C4-2B (cell line): Measurements from ENCODE around the gene OSBPL5.

ENCODE experiments used
- H3K27ac ChIP-seq: fragments of 450-650 bp; 2 replicates; pipeline ENCODE4 v1.5.1; 2017
- ZFX ChIP-seq: fragments of 450-650 bp; IDR thresholded peaks from 2 replicates; pipeline ENCODE4 v1.6.1; 2017
- TF ChIP-seq, protein P1 (sequence below): fragments of 450-650 bp; conservative IDR thresholded peaks from 2 replicates; pipeline ENCODE4 v1.5.1; 2017; ENCODE audit warnings: mild to moderate bottlenecking

The OSBPL5 gene

DNA sequence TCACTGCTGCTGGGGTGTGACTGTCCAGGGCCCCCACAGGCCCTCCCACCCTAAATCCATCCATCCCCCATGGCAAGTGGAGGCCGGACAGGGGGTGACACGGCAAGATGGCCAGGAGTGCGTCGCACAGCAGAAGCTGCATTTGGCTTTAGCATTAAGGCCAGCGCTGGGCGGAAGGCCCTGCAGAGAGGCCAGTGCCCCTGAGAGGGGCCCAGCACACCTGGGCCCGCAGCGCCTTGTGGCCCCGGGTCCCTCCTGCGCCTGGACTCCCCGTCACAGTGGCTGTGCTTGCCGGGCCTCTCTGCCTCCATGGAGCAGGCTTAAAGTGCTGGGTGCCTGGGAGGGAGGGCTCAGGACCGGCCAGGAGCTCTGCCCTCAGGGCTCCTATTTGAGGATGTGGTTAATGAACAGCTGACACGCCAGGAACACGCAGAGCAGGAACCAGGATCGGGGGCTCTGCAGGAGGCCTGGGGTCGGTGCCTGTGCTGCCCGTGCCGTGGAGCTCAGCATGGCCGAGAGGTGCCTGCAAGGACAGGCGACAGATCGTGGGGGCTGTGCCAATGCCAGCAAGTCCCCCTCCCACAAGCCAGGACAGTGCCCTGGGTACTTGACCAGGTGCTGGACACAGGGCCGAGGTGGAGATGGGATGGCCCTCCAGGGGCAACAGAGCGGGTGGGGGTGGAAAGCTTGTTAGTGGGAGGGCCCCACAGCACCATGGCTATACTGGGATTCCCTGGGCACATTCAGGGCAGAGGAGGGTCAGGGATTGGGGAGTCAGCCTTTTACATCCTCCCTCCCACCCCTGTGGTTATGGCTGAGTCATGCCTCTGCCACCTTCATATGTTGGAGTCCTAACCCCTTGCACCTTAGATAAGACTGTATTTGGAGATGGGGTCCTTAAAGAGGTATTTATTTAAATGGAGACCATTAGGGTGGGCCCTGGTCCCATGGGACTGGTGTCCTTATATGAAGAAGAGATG, 77.0 kb downstream of the OSBPL5 start:
- no peak overlapping the region for H3K27ac ChIP-seq
- TF ChIP-seq, protein P1, sequence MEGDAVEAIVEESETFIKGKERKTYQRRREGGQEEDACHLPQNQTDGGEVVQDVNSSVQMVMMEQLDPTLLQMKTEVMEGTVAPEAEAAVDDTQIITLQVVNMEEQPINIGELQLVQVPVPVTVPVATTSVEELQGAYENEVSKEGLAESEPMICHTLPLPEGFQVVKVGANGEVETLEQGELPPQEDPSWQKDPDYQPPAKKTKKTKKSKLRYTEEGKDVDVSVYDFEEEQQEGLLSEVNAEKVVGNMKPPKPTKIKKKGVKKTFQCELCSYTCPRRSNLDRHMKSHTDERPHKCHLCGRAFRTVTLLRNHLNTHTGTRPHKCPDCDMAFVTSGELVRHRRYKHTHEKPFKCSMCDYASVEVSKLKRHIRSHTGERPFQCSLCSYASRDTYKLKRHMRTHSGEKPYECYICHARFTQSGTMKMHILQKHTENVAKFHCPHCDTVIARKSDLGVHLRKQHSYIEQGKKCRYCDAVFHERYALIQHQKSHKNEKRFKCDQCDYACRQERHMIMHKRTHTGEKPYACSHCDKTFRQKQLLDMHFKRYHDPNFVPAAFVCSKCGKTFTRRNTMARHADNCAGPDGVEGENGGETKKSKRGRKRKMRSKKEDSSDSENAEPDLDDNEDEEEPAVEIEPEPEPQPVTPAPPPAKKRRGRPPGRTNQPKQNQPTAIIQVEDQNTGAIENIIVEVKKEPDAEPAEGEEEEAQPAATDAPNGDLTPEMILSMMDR, result no peak
- no peak for TF ChIP-seq ZFX

DNA sequence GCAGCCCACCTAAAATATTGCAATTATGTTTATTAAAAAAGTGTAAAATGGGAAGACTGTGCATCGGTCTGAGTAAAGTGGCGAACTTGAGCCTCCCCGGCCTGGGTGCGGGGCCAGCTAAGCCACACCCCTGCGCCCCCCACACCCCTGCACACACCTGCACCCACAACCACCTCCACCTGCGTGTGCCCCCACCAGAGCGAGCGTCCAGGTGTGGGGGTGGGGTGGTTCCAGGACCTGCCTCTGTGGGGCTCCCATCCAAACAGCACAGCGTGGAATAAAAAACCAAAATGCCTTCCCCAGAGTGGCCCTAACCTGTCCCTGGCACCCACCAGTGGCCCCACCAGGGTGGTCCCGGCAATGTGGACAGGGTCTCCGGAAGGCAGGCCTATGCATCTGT, 77.7 kb downstream of the OSBPL5 start:
- no peak overlapping the region for H3K27ac ChIP-seq
- TF ChIP-seq, protein P1, result no peak
- no peak for TF ChIP-seq ZFX

DNA sequence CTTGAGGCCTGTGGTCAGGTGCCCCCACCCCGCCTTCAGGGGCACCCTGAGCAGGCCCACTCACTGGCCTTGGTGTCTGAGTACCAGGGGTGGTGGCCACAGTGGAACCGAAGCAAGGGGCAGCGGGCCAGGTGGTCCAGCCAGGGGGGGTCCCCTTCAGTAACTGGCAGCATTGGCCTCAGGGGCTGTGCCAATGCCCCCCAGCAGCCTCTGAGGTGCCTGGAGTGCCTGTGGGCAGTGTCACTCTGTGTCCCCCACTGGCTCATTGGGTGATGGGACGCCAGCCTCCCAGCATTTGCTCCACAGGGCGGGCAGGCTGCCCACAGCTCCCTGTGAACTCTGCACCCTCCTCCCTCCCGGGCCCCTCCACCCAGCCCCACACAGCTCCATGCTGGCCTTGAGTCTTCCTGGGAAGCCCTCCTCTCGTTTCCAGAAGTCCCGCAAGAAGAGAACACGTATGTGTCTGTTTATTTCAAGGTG, 78.4 kb downstream of the OSBPL5 start:
- TF ChIP-seq ZFX, result no peak
- TF ChIP-seq, protein P1, result no peak
- no peak overlapping the region for H3K27ac ChIP-seq

DNA sequence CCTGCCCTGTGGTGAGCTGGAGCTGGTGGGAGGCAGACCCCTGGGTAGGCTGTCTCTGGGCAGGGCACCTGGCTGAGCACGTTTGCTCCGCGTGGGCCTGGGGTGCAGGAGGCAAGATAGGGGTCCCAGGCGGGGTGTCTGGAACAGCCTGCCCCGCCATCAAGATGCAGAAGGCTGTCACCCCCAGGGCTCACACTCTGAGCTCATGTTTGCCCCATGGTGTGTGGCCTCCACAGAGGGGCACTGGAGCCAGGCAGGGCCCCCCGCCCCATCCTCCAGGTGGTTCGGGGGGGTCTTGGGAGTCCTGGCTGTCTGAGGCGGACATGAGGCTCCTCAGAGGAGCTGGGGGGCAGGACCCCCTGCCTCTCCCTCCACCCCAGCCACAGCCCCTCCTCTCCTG, 79.0 kb downstream of the OSBPL5 start:
- TF ChIP-seq ZFX, result no peak
- TF ChIP-seq, protein P1, result no peak
- no peak overlapping the region for H3K27ac ChIP-seq

DNA sequence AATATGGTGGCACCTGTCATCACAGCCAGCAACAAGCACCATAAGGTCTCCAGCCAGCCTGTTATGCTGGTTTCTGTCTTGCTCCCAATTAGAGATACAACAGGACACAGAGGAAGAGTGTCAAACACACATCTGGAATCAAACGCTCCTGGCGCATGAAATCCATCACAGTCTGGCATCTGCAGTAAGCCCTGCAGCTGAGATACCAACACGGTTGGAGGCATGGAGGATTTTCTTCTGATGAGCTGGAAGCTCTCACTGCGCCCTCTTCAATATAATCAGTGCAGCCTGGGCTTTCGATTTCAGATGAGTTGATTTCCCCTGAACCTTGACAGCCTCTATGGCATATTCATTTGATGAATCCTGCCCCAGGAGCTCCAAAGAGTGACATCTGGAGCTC, 80.1 kb downstream of the OSBPL5 start:
- H3K27ac ChIP-seq, result no peak overlapping the region
- TF ChIP-seq ZFX, result no peak
- TF ChIP-seq, protein P1, result no peak

DNA sequence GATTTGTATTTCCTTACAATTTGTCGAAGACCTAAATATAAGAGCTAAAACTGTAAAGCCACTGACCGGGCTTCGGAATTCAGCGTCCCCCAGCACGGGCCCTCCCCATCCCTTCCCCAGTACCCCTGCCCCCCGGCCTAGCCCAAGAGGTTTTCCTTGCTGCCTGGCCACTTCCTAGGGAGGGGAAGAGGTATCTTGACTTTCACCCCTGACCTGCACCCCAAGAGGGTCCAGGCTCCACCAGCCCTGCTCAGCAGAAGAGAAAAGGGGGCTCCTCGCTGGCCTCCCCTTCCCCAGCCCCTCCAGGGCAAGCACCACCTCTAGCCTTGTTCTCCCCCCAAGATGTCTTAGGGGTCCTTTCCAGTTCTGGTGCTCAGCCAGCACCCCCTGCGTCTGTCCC, 81.8 kb downstream of the OSBPL5 start:
- no peak overlapping the region for H3K27ac ChIP-seq

DNA sequence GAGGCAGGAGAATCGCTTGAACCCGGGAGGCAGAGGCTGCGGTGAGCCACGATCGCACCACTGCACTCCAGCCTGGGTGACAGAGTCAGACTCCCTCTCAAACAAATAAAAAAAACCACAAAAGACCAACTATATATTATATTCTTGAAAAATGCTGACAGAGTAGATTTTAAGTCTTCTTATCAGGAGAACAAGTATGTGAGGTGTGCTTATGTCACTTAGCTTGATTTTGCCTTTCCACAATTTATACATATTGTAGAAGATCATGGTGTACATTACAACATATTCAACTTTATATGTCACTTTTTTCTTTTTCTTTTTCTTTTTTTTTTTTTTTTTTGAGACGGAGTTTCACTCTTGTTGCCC, 83.7 kb downstream of the OSBPL5 start:
- H3K27ac ChIP-seq, result no peak overlapping the region
- no peak for TF ChIP-seq ZFX
- TF ChIP-seq, protein P1, result no peak

More for the DNA sequence above, 81.8 kb downstream of the OSBPL5 start:
- no peak for TF ChIP-seq ZFX
- TF ChIP-seq, protein P1, result no peak
